Posterior cingulate gyrus (tissue), 11 donors: Measurements from ENCODE around the gene IL18BP.

ENCODE experiments used
- DNase-seq, 10 donors: peaks; one replicate each; pipeline versions ENCODE4 v3.0.0 to v3.0.0-alpha.2; 2020 to 2021; ENCODE audit warnings: mixed read lengths in 3 of 10
- intact Hi-C: fragments of 100-400 bp; cut with DNase I; formaldehyde crosslinking; loops from one replicate; pipeline ENCODE4 v1.15.1; 2023

The IL18BP gene

GRCh38 chr11:72009156-72009555 is 10.4 kb downstream of the IL18BP start:
- peak in 1 of 10 donors; percentile 52 for DNase-seq

GRCh38 chr11:72010529-72011233 is 12.0 kb downstream of the IL18BP start:
- DNase-seq = peak in 1 of 10 donors; percentile 86

More at GRCh38 chr11:72009156-72009555, 10.4 kb downstream of the IL18BP start:
- intact Hi-C loops = no loop called here

GRCh38 chr11:72012091-72012630 is 13.5 kb downstream of the IL18BP start:
- intact Hi-C loops = no loop called here
- DNase-seq = peak in 1 of 10 donors; percentile 66

More at GRCh38 chr11:72010529-72011233, 12.0 kb downstream of the IL18BP start:
- intact Hi-C loops = no loop called here

- intact Hi-C loops = no loop called here
- DNase-seq = peak; percentile 36 to 95 (median 63)
Measured at GRCh38 chr11:72012897-72013721, 14.4 kb downstream of the IL18BP start.

GRCh38 chr11:72013765-72014711 is 15.3 kb downstream of the IL18BP start:
- DNase-seq = peak in 3 of 10 donors; percentile 81 to 86 (median 85)
- intact Hi-C loops = no loop called here

GRCh38 chr11:72014761-72015320 is 16.1 kb downstream of the IL18BP start:
- DNase-seq = peak in 1 of 10 donors; percentile 75
- intact Hi-C loops = loop anchor here (5.0 kb wide), 1 partner anchor 38 kb away; no protein-coding TSS in a partner anchor

GRCh38 chr11:72015511-72016061 is 16.9 kb downstream of the IL18BP start:
- intact Hi-C loops = loop anchor here (5.0 kb wide), 1 partner anchor 38 kb away; no protein-coding TSS in a partner anchor
- DNase-seq = peak in 3 of 10 donors; percentile 70 to 91 (median 81)

GRCh38 chr11:72018171-72018570 is 19.5 kb downstream of the IL18BP start:
- intact Hi-C loops = loop anchor here (5.0 kb wide), 1 partner anchor 41 kb away; no protein-coding TSS in a partner anchor
- DNase-seq = peak in 1 of 10 donors; percentile 83

GRCh38 chr11:72023335-72023734 is 24.6 kb downstream of the IL18BP start:
- no peak for DNase-seq
- intact Hi-C loops = no loop called here

- DNase-seq = no peak
Measured at GRCh38 chr11:72024069-72024754, 25.5 kb downstream of the IL18BP start.

GRCh38 chr11:72026090-72026489 is 27.4 kb downstream of the IL18BP start:
- DNase-seq = peak in 1 of 10 donors; percentile 30
- intact Hi-C loops = loop anchor here (5.0 kb wide), 2 partner anchors 156 to 406 kb away; partner anchors contain the start of gene CLPB

More at GRCh38 chr11:72024069-72024754, 25.5 kb downstream of the IL18BP start:
- intact Hi-C loops = no loop called here

GRCh38 chr11:72030472-72031045 is 31.9 kb downstream of the IL18BP start:
- DNase-seq = no peak
- intact Hi-C loops = no loop called here

GRCh38 chr11:72036687-72037086 is 38.0 kb downstream of the IL18BP start:
- DNase-seq = peak in 1 of 10 donors; percentile 11
- intact Hi-C loops = no loop called here

GRCh38 chr11:72037554-72038311 is 39.0 kb downstream of the IL18BP start:
- DNase-seq = no peak
- intact Hi-C loops = no loop called here

GRCh38 chr11:72038491-72038890 is 39.8 kb downstream of the IL18BP start:
- DNase-seq = peak in 9 of 10 donors; percentile 57 to 94 (median 67)
- intact Hi-C loops = no loop called here

- intact Hi-C loops = no loop called here
- peak in 1 of 10 donors; percentile 68 for DNase-seq
Measured at GRCh38 chr11:72039031-72039855, 40.5 kb downstream of the IL18BP start.
